Activated gamma-delta T cell treated with anti-CD3 and anti-CD28 coated beads, Interleukin-2, amount 50 U/mL, for 16 hours (primary cell): Measurements from ENCODE around the gene POLRMT.
"Not testable (repeated sequence)": the region's sequence is repeated elsewhere in the genome, so short reads cannot be mapped to it uniquely, and the experiment has no call there.

Experiments used
- DNase-seq: peaks from one replicate; pipeline ENCODE4 v3.0.0-alpha.2; 2020; ENCODE audit warnings: low read depth

The POLRMT gene

GRCh38 chr19:647566-648284, 14.4 kb upstream of the POLRMT start:
- no peak for DNase-seq

- DNase-seq: no peak
Observed at GRCh38 chr19:646779-647565, 13.6 kb upstream of the POLRMT start.

GRCh38 chr19:645912-646778, 12.8 kb upstream of the POLRMT start:
- no peak for DNase-seq

GRCh38 chr19:644789-645188, 11.5 kb upstream of the POLRMT start:
- DNase-seq: no peak

GRCh38 chr19:644363-644762, 11.0 kb upstream of the POLRMT start:
- no peak for DNase-seq

GRCh38 chr19:643736-644135, 10.4 kb upstream of the POLRMT start:
- no peak for DNase-seq

- DNase-seq: no peak
Observed at GRCh38 chr19:642767-643727, 9.7 kb upstream of the POLRMT start.

- DNase-seq: no peak
Observed at GRCh38 chr19:641702-642101, 8.4 kb upstream of the POLRMT start.

GRCh38 chr19:640606-641189, 7.4 kb upstream of the POLRMT start:
- DNase-seq: no peak

- DNase-seq: no peak
Observed at GRCh38 chr19:640161-640558, 6.8 kb upstream of the POLRMT start.

GRCh38 chr19:639253-640160, 6.2 kb upstream of the POLRMT start, which contains the start of gene FGF22:
Gene FGF22, plus strand, starts transcription at chr19:639879. Its CDS starts 47 bp downstream, at chr19:639926.
- peak; percentile 94 for DNase-seq

- no peak for DNase-seq
Observed at GRCh38 chr19:638906-639252, 5.5 kb upstream of the POLRMT start.

- DNase-seq: no peak
Observed at GRCh38 chr19:634975-635652, 1.8 kb upstream of the POLRMT start.

- DNase-seq: no peak
Observed at GRCh38 chr19:633786-634639, 676 bp upstream of the POLRMT start.

GRCh38 chr19:632579-633067, 714 bp downstream of the POLRMT start:
- no peak for DNase-seq

GRCh38 chr19:629961-630714, 3.2 kb downstream of the POLRMT start:
- no peak for DNase-seq

- DNase-seq: not testable (repeated sequence)
Observed at GRCh38 chr19:629515-629914, 3.8 kb downstream of the POLRMT start.
